Large intestine (tissue), 12 donors: ENCODE measurements around the gene STAP2. TPM values are rescaled to one million over a fixed set of nuclear protein-coding genes. Genes with fewer than 3 reads are reported as not detected.

ENCODE experiments used
- DNase-seq, 2 donors: peaks; one replicate each; pipeline versions ENCODE4 v3.0.0 to v3.0.0-alpha.2; 2013
- H3K27ac ChIP-seq: one replicate; pipeline ENCODE4 v1.5.1; 2013; ENCODE audit warnings: low read length
- H3K27me3 ChIP-seq: 2 replicates; pipeline ENCODE4 v1.6.1; 2013; ENCODE audit warnings: low read length; ENCODE audit not compliant: control insufficient read depth, insufficient read depth
- H3K36me3 ChIP-seq: 2 replicates; pipeline ENCODE4 v1.6.1; 2013; ENCODE audit warnings: low read length; ENCODE audit not compliant: control insufficient read depth, insufficient read depth
- H3K4me1 ChIP-seq: one replicate; pipeline ENCODE4 v1.6.1; 2013; ENCODE audit warnings: low read length; ENCODE audit not compliant: control insufficient read depth, insufficient read depth
- H3K4me3 ChIP-seq: one replicate; pipeline ENCODE4 v1.5.1; 2013; ENCODE audit warnings: low read length
- H3K9me3 ChIP-seq: one replicate; pipeline ENCODE4 v1.6.1; 2013; ENCODE audit warnings: mild to moderate bottlenecking, low read depth, low read length, moderate library complexity; ENCODE audit not compliant: control insufficient read depth
- WGBS: methylation state at CpG from one replicate; pipeline ENCODE4 v1.1.5; 2013; ENCODE audit warnings: low lambda C conversion rate; ENCODE audit not compliant: insufficient coverage; 5-methylcytosine and 5-hydroxymethylcytosine counted together
- long read RNA-seq, 11 donors: transcript quantifications; one replicate each; lab custom pipeline, GENCODE V29; 2026
- polyA plus RNA-seq: library from polyadenylated mRNA; unstranded; fragments of 120-200 nt; gene quantifications from one replicate; pipeline ENCODE4 v1.2.1, GENCODE V29; 2013

The STAP2 gene, protein sequence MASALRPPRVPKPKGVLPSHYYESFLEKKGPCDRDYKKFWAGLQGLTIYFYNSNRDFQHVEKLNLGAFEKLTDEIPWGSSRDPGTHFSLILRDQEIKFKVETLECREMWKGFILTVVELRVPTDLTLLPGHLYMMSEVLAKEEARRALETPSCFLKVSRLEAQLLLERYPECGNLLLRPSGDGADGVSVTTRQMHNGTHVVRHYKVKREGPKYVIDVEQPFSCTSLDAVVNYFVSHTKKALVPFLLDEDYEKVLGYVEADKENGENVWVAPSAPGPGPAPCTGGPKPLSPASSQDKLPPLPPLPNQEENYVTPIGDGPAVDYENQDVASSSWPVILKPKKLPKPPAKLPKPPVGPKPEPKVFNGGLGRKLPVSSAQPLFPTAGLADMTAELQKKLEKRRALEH
- 53.6 TPM for polyA plus RNA-seq
- long read RNA-seq, donor 1, transcript STAP2-201 (13 exons, 1,426 nt): major isoform, 13 of 15 reads
- long read RNA-seq, donor 1, partial matches to known transcripts: 0 of 15 reads
- long read RNA-seq, donor 1, other reads (novel, unspliced or antisense): 0 of 15 reads
- long read RNA-seq, donor 2, transcript STAP2-201 (13 exons, 1,426 nt): major isoform, 14 of 29 reads
- long read RNA-seq, donor 2, partial matches to known transcripts: 5 of 29 reads
- long read RNA-seq, donor 2, other reads (novel, unspliced or antisense): 6 of 29 reads
- long read RNA-seq, donor 3: 0 reads
- long read RNA-seq, donor 4, partial matches to known transcripts: 0 of 1 reads
- long read RNA-seq, donor 4, other reads (novel, unspliced or antisense): 0 of 1 reads
- long read RNA-seq, donor 5, transcript STAP2-201 (13 exons, 1,426 nt): major isoform, 5 of 9 reads
- long read RNA-seq, donor 5, partial matches to known transcripts: 0 of 9 reads
- long read RNA-seq, donor 5, other reads (novel, unspliced or antisense): 0 of 9 reads
- long read RNA-seq, donor 6, transcript STAP2-201 (13 exons, 1,426 nt): major isoform, 12 of 14 reads
- long read RNA-seq, donor 6, partial matches to known transcripts: 0 of 14 reads
- long read RNA-seq, donor 6, other reads (novel, unspliced or antisense): 0 of 14 reads
- long read RNA-seq, donor 7, transcript STAP2-201 (13 exons, 1,426 nt): major isoform, 6 of 8 reads
- long read RNA-seq, donor 7, partial matches to known transcripts: 0 of 8 reads
- long read RNA-seq, donor 7, other reads (novel, unspliced or antisense): 0 of 8 reads
- long read RNA-seq, donor 8, transcript STAP2-201 (13 exons, 1,426 nt): major isoform, 13 of 15 reads
- long read RNA-seq, donor 8, partial matches to known transcripts: 0 of 15 reads
- long read RNA-seq, donor 8, other reads (novel, unspliced or antisense): 0 of 15 reads
- long read RNA-seq, donor 9, transcript STAP2-201 (13 exons, 1,426 nt): major isoform, 10 of 20 reads
- long read RNA-seq, donor 9, partial matches to known transcripts: 5 of 20 reads
- long read RNA-seq, donor 9, other reads (novel, unspliced or antisense): 0 of 20 reads
- long read RNA-seq, donor 10, transcript STAP2-201 (13 exons, 1,426 nt): major isoform, 13 of 29 reads
- long read RNA-seq, donor 10, partial matches to known transcripts: 11 of 29 reads
- long read RNA-seq, donor 10, other reads (novel, unspliced or antisense): 0 of 29 reads
- long read RNA-seq, donor 11, transcript STAP2-201 (13 exons, 1,426 nt): major isoform, 16 of 20 reads
- long read RNA-seq, donor 11, partial matches to known transcripts: 0 of 20 reads
- long read RNA-seq, donor 11, other reads (novel, unspliced or antisense): 0 of 20 reads

- no CpG with 5 or more reads among the region's 27 CpGs for WGBS
- peak; percentile 89 to 93 for DNase-seq
- Histone ChIP-seq H3K4me1 (peaks cover 24% of the 10 kb centered on the region), H3K36me3 (peaks cover 2% of the 10 kb centered on the region), H3K27ac (peak within 1 kb of the TSS; percentile 98), H3K9me3 (peaks cover 7% of the 10 kb centered on the region), H3K4me3 (peak within 1 kb of the TSS; percentile 57), H3K27me3 (no peaks in the 10 kb centered on the region)
These were observed at the start of gene STAP2 for GRCh38 chr19:4338441-4339355. Gene STAP2, minus strand, starts transcription at chr19:4338827. Its CDS starts 74 bp downstream, at chr19:4338753.

- Histone ChIP-seq H3K36me3 (peaks cover 39% of the 10 kb centered on the region), H3K27ac (peak overlapping the region; percentile 83), H3K4me1 (peaks cover 64% of the 10 kb centered on the region), H3K4me3 (no peak overlapping the region), H3K27me3 (no peaks in the 10 kb centered on the region), H3K9me3 (no peaks in the 10 kb centered on the region)
- 100% methylated on average over 1 of the region's 13 CpGs for WGBS
- no peak for DNase-seq
These were observed 47.6 kb upstream of the STAP2 start for GRCh38 chr19:4386041-4386782.

- DNase-seq: peak; percentile 81 to 84
- no peaks in the 10 kb centered on the region for H3K9me3 ChIP-seq
- no peaks in the 10 kb centered on the region for H3K27me3 ChIP-seq
- no peak overlapping the region for H3K4me3 ChIP-seq
- peaks cover 39% of the 10 kb centered on the region for H3K36me3 ChIP-seq
- H3K27ac ChIP-seq: peak overlapping the region; percentile 83
- peaks cover 58% of the 10 kb centered on the region for H3K4me1 ChIP-seq
- WGBS: no CpG with 5 or more reads among the region's 15 CpGs
These were observed 46.8 kb upstream of the STAP2 start for GRCh38 chr19:4385291-4386040.

GRCh38 chr19:4380254-4380727, 41.7 kb upstream of the STAP2 start:
- no peak for DNase-seq
- Histone ChIP-seq H3K9me3 (no peaks in the 10 kb centered on the region), H3K36me3 (peaks cover 41% of the 10 kb centered on the region), H3K4me1 (peaks cover 58% of the 10 kb centered on the region), H3K27ac (no peak overlapping the region), H3K4me3 (no peak overlapping the region), H3K27me3 (no peaks in the 10 kb centered on the region)
- no CpG with 5 or more reads among the region's 17 CpGs for WGBS

- Histone ChIP-seq H3K36me3 (peaks cover 39% of the 10 kb centered on the region), H3K27me3 (no peaks in the 10 kb centered on the region), H3K4me1 (peaks cover 59% of the 10 kb centered on the region), H3K9me3 (no peaks in the 10 kb centered on the region), H3K4me3 (no peak overlapping the region), H3K27ac (peak overlapping the region; percentile 18)
- no peak for DNase-seq
- no CpG with 5 or more reads among the region's 20 CpGs for WGBS
These were observed 41.0 kb upstream of the STAP2 start for GRCh38 chr19:4379383-4380253.

GRCh38 chr19:4378886-4379285, 40.3 kb upstream of the STAP2 start:
- DNase-seq: no peak

DNA sequence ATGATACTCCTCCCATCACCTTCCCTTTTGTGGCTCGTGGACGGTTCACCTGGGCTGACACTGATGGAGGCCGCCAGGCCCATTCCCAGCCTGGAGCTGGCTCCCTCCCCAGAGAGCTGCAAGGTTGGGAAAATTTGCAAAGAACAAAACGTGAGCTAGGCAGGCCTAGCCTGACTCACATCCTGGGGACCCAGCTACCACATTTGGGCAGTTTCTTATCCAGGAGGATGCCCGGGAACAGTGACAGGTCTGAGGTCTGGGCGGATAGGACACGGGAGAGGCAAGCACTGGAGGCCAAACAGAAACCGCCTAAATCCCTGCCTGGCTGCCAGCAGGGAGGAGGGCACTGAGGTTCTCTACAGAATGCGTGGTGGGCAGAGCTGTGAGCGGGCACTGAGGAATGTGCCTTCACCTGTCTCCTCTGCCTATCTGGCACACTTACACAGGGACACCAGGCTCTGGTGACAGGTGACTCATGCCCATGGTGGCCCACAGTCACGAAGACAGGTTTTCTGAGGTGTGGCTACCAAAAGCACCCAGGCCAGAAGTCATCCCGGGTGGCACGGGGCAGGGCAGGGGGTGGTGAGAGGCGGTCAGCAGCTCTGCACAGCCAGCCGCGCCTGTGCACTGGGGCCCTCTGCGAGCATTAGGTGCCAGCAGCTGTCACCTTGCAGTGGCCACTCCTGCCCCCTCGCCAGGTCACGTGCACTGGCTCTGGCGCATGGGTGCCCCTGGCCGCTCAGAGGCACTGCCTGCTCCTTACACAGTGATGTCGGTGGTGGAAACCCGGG, 38.6 kb upstream of the STAP2 start:
- no peak overlapping the region for H3K4me3 ChIP-seq
- peaks cover 3% of the 10 kb centered on the region for H3K9me3 ChIP-seq
- no CpG with 5 or more reads among the region's 23 CpGs for WGBS
- no peak for DNase-seq
- peak overlapping the region; percentile 95 for H3K27ac ChIP-seq
- no peaks in the 10 kb centered on the region for H3K27me3 ChIP-seq
- H3K36me3 ChIP-seq: peaks cover 30% of the 10 kb centered on the region
- peaks cover 79% of the 10 kb centered on the region for H3K4me1 ChIP-seq

More at GRCh38 chr19:4378886-4379285, 40.3 kb upstream of the STAP2 start:
- Histone ChIP-seq H3K27me3 (no peaks in the 10 kb centered on the region), H3K27ac (no peak overlapping the region), H3K36me3 (peaks cover 31% of the 10 kb centered on the region), H3K4me1 (peaks cover 62% of the 10 kb centered on the region), H3K9me3 (no peaks in the 10 kb centered on the region), H3K4me3 (no peak overlapping the region)
- WGBS: no CpG with 5 or more reads among the region's 11 CpGs
